Activated B cell treated with CpG ODN at 0.5 μM for 24 hours (primary cell): ENCODE measurements around the gene CCDC110. TPM values are rescaled to one million over a fixed set of nuclear protein-coding genes. Genes with fewer than 3 reads are reported as not detected.

Experiments used
- ATAC-seq: fragments of 200-7000 bp; cut with Tn5 transposase; one replicate; pipeline ENCODE4 v1.10.0; 2021; ENCODE audit warnings: low read depth, mild to moderate bottlenecking, moderate library complexity
- CTCF ChIA-PET: fragments of 350-600 bp; sonication (Branson Sonifier 250); formaldehyde crosslinking; loops from one replicate; lab custom pipeline; 2021; ENCODE audit warnings: antibody characterized with exemption; lab: Charles Lee
- POLR2A ChIA-PET: fragments of 350-600 bp; sonication (Branson Sonifier 250); formaldehyde crosslinking; loops from one replicate; lab custom pipeline; 2021; ENCODE audit warnings: antibody characterized with exemption; lab: Charles Lee
- DNase-seq: peaks from one replicate; pipeline ENCODE4 v3.0.0; 2022
- H3K27ac Mint-ChIP-seq: one replicate; pipeline ENCODE4 v1.8.0; 2020; ENCODE audit warnings: mixed read lengths
- H3K27me3 Mint-ChIP-seq: one replicate; pipeline ENCODE4 v1.8.0; 2021; ENCODE audit warnings: mixed read lengths
- H3K36me3 Mint-ChIP-seq: one replicate; pipeline ENCODE4 v1.8.0; 2021; ENCODE audit warnings: low read depth, mixed read lengths
- H3K4me1 Mint-ChIP-seq: one replicate; pipeline ENCODE4 v1.8.0; 2021; ENCODE audit warnings: mixed read lengths
- H3K4me3 Mint-ChIP-seq: one replicate; pipeline ENCODE4 v1.8.0; 2020; ENCODE audit warnings: mild to moderate bottlenecking, mixed read lengths
- H3K9me3 Mint-ChIP-seq: one replicate; pipeline ENCODE4 v1.8.0; 2020; ENCODE audit warnings: mixed read lengths
- CTCF ChIP-seq: fragments of 200-600 bp; IDR thresholded peaks from one replicate; pipeline ENCODE4 v1.8.0; 2022; ENCODE audit warnings: antibody characterized with exemption, mild to moderate bottlenecking
- intact Hi-C: fragments of 100-400 bp; cut with micrococcal nuclease; formaldehyde crosslinking; loops from one replicate; pipeline ENCODE4 v1.15.1; 2024
- total RNA-seq: library from RNA; stranded (reverse); gene quantifications from 2 replicates; pipeline ENCODE4 v1.2.3, GENCODE V29; 2022

CCDC110 gene
- total RNA-seq, 1 donor from 2014 or later = 0.33 TPM

- Mint-ChIP-seq H3K36me3 (no peaks in the 10 kb centered on the region), H3K9me3 (peaks cover 8% of the 10 kb centered on the region), H3K27ac (no peak overlapping the region), H3K27me3 (peaks cover 19% of the 10 kb centered on the region), H3K4me3 (no peak overlapping the region), H3K4me1 (no peaks in the 10 kb centered on the region)
- TF ChIP-seq CTCF = no peak
- DNase-seq (no peak), ATAC-seq (no peak)
- POLR2A ChIA-PET = no interaction called here
- intact Hi-C loops = no loop called here
- CTCF ChIA-PET = no interaction called here
These were observed 28.5 kb upstream of the CCDC110 start for GRCh38 chr4:185500035-185500434.

DNA sequence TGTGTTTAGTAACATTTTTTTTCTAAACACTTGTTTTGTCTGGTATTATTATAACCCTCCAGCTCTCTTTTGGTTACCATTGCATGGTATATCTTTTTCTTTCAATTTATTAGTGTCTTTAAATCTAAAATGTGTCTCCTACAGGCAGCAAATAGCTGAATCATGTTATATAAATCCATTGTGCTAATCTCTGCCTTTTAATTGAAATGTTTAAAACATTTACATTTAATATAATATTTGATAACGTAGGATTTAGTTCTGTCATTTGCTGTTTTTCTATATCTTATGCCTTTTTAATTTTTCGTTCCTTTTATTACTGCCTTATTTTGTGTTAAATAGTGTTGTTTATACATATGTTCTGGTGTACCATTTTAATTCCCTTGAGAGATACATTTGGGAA is 17.1 kb upstream of the CCDC110 start:
- intact Hi-C loops = no loop called here
- POLR2A ChIA-PET = no interaction called here
- Mint-ChIP-seq H3K36me3 (no peaks in the 10 kb centered on the region), H3K4me3 (no peak overlapping the region), H3K27ac (no peak overlapping the region), H3K9me3 (peaks cover 13% of the 10 kb centered on the region), H3K4me1 (no peaks in the 10 kb centered on the region), H3K27me3 (peaks cover 17% of the 10 kb centered on the region)
- no peak for TF ChIP-seq CTCF
- ATAC-seq (no peak), DNase-seq (no peak)
- CTCF ChIA-PET = no interaction called here

DNA sequence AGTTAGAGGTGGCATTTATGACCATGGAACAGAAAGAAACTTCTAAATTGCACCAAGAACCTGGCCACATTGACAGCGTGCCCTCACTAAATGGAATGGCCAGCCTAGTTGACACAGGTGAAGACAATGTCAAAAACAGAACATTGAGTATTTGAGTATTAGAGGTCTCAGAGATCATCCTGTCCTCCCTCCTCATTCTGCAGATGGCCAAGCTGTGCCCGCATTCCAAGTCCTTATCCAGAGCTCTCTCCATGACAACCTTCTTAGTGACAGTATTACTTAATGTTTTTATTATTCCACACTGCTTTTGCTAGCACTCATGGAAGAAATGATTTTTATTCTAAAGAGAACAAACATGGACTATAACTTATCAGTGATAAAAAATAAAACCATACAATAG is 9.9 kb upstream of the CCDC110 start:
- Mint-ChIP-seq H3K4me1 (peaks cover 12% of the 10 kb centered on the region), H3K4me3 (no peak overlapping the region), H3K27me3 (peaks cover 29% of the 10 kb centered on the region), H3K27ac (no peak overlapping the region), H3K36me3 (no peaks in the 10 kb centered on the region), H3K9me3 (peaks cover 2% of the 10 kb centered on the region)
- POLR2A ChIA-PET = no interaction called here
- ATAC-seq (no peak), DNase-seq (no peak)
- no peak for TF ChIP-seq CTCF
- intact Hi-C loops = no loop called here
- CTCF ChIA-PET = no interaction called here

GRCh38 chr4:185480016-185480732 is 8.6 kb upstream of the CCDC110 start:
- Mint-ChIP-seq H3K9me3 (peaks cover 2% of the 10 kb centered on the region), H3K4me3 (no peak overlapping the region), H3K27ac (no peak overlapping the region), H3K4me1 (peaks cover 12% of the 10 kb centered on the region), H3K36me3 (no peaks in the 10 kb centered on the region), H3K27me3 (peaks cover 26% of the 10 kb centered on the region)
- ATAC-seq (no peak), DNase-seq (no peak)
- no peak for TF ChIP-seq CTCF
- intact Hi-C loops = no loop called here
- ChIA-PET POLR2A (interaction anchor here (0.6 kb wide), 1 partner anchor 8 kb away, joined by 3 read pairs; no protein-coding TSS in a partner anchor), CTCF (interaction anchor here (0.8 kb wide), 1 partner anchor 118 kb away, joined by 5 read pairs; no protein-coding TSS in a partner anchor)

GRCh38 chr4:185479507-185479971 is 8.0 kb upstream of the CCDC110 start:
- DNase-seq (no peak), ATAC-seq (no peak)
- H3K9me3 Mint-ChIP-seq = peaks cover 2% of the 10 kb centered on the region
- H3K4me3 Mint-ChIP-seq = no peak overlapping the region
- no peak overlapping the region for H3K27ac Mint-ChIP-seq
- CTCF ChIA-PET = interaction anchor here (0.8 kb wide), 1 partner anchor 119 kb away, joined by 5 read pairs; no protein-coding TSS in a partner anchor
- POLR2A ChIA-PET = no interaction called here
- no peaks in the 10 kb centered on the region for H3K36me3 Mint-ChIP-seq
- peaks cover 26% of the 10 kb centered on the region for H3K27me3 Mint-ChIP-seq
- no peak for TF ChIP-seq CTCF
- intact Hi-C loops = no loop called here
- H3K4me1 Mint-ChIP-seq = peaks cover 12% of the 10 kb centered on the region
